Cardiac muscle cell (in vitro differentiated cells and primary cell): ENCODE data around the gene PTPMT1. TPM values are rescaled to one million over a fixed set of nuclear protein-coding genes. Genes with fewer than 3 reads are reported as not detected.
"Not testable (repeated sequence)": the region's sequence is repeated elsewhere in the genome, so short reads cannot be mapped to it uniquely, and the experiment has no call there.

Source experiments
- DNase-seq, 2 donors: peaks; one replicate each; pipeline versions ENCODE4 v3.0.0 to v3.0.0-alpha.2; 2010 to 2017; ENCODE audit warnings: low read depth in 1 of 2, low spot score in 1 of 2
- H3K27ac ChIP-seq: fragments of 200-600 bp; sonication (generic); 2 replicates; pipeline ENCODE4 v1.5.1; 2016
- H3K27me3 ChIP-seq: fragments of 200-600 bp; sonication (generic); 2 replicates; pipeline ENCODE4 v1.6.0; 2016; ENCODE audit warnings: control low read depth
- H3K36me3 ChIP-seq: fragments of 200-600 bp; sonication (generic); 2 replicates; pipeline ENCODE4 v1.5.1; 2016; ENCODE audit warnings: control low read depth
- H3K4me1 ChIP-seq: fragments of 200-600 bp; sonication (generic); 2 replicates; pipeline ENCODE4 v1.8.1; 2017; ENCODE audit warnings: low read depth, mild to moderate bottlenecking, mixed run types
- H3K4me3 ChIP-seq: fragments of 200-600 bp; sonication (generic); 2 replicates; pipeline ENCODE4 v1.5.1; 2016; ENCODE audit warnings: mild to moderate bottlenecking
- H3K9me3 ChIP-seq: fragments of 200-600 bp; sonication (generic); 2 replicates; pipeline ENCODE4 v1.5.1; 2017; ENCODE audit warnings: low read depth, mild to moderate bottlenecking, control low read depth
- CTCF ChIP-seq: IDR thresholded peaks from 2 replicates; pipeline ENCODE4 v1.5.1; 2012; ENCODE audit warnings: low read depth, mild to moderate bottlenecking, low read length
- polyA plus RNA-seq: library from polyadenylated mRNA; unstranded; fragments of >200 nt; fragmentation: Nextera tagmentation; extraction: Ambion mirVana; gene quantifications from 2 replicates; pipeline ENCODE4 v1.2.1, GENCODE V29; 2016
- total RNA-seq: library from RNA; depleted of rRNA; stranded (reverse); fragments of >200 nt; gene quantifications from 2 replicates; pipeline ENCODE4 v1.2.3, GENCODE V29; 2016

PTPMT1 gene
- total and polyA plus RNA-seq, 2 experiments from 2014 or later: 123 to 246 TPM

- peak; percentile 50 to 82 for DNase-seq
- peak overlapping the region; percentile 29 for H3K4me3 ChIP-seq
- peaks cover 52% of the 10 kb centered on the region for H3K4me1 ChIP-seq
- no peak for TF ChIP-seq CTCF
- H3K27me3 ChIP-seq: no peaks in the 10 kb centered on the region
- peak overlapping the region; percentile 99 for H3K27ac ChIP-seq
- no peaks in the 10 kb centered on the region for H3K9me3 ChIP-seq
- H3K36me3 ChIP-seq: no peaks in the 10 kb centered on the region
Observed at GRCh38 chr11:47523490-47524225, 41.7 kb upstream of the PTPMT1 start.

- DNase-seq: peak in 1 of 2 donors; percentile 82
- H3K27ac ChIP-seq: peak overlapping the region; percentile 99
- TF ChIP-seq CTCF: no peak
- H3K4me1 ChIP-seq: peaks cover 45% of the 10 kb centered on the region
- no peaks in the 10 kb centered on the region for H3K9me3 ChIP-seq
- no peaks in the 10 kb centered on the region for H3K36me3 ChIP-seq
- no peaks in the 10 kb centered on the region for H3K27me3 ChIP-seq
- H3K4me3 ChIP-seq: peak overlapping the region; percentile 29
Observed at GRCh38 chr11:47524291-47524874, 41.0 kb upstream of the PTPMT1 start.

GRCh38 chr11:47526032-47526431 lies 39.4 kb upstream of the PTPMT1 start:
- H3K4me3 ChIP-seq, H3K36me3 ChIP-seq, H3K27me3 ChIP-seq, H3K9me3 ChIP-seq, DNase-seq: not testable (repeated sequence)
- Histone ChIP-seq H3K4me1 (peaks cover 45% of the 10 kb centered on the region), H3K27ac (peak overlapping the region; percentile 99)

GRCh38 chr11:47527186-47527585 lies 38.2 kb upstream of the PTPMT1 start:
- Histone ChIP-seq H3K9me3 (no peaks in the 10 kb centered on the region), H3K27me3 (no peaks in the 10 kb centered on the region), H3K4me3 (no peak overlapping the region), H3K27ac (peak overlapping the region; percentile 99), H3K36me3 (no peaks in the 10 kb centered on the region), H3K4me1 (peaks cover 50% of the 10 kb centered on the region)
- no peak for DNase-seq
- no peak for TF ChIP-seq CTCF

GRCh38 chr11:47529951-47530350 lies 35.4 kb upstream of the PTPMT1 start:
- Histone ChIP-seq H3K4me1 (peaks cover 38% of the 10 kb centered on the region), H3K4me3 (no peak overlapping the region), H3K9me3 (no peaks in the 10 kb centered on the region), H3K27ac (peak overlapping the region; percentile 39), H3K36me3 (no peaks in the 10 kb centered on the region), H3K27me3 (no peaks in the 10 kb centered on the region)
- no peak for DNase-seq
- no peak for TF ChIP-seq CTCF

DNA sequence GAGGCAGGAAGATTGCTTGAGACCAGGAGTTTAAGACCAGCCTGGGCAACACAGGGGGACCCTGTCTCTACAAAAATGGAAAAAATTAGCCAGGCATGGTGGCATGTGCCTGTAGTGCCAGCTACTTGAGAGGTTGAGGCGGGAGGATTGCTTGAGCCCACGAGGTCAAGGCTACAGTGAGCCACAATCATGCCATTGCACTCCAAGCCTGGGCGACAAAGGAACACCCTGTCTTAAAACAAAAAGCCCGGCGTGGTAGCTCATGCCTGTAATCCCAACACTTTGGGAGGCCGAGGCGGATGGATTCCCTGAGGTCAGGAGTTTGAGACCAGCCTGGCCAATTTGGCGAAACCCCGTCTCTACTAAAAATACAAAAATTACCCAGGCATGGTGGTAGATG lies 34.7 kb upstream of the PTPMT1 start:
- not testable (repeated sequence) for H3K4me3 ChIP-seq

More for the DNA sequence above, 34.7 kb upstream of the PTPMT1 start:
- not testable (repeated sequence) for DNase-seq, H3K9me3 ChIP-seq, H3K36me3 ChIP-seq, H3K27me3 ChIP-seq
- H3K4me1 ChIP-seq: peaks cover 30% of the 10 kb centered on the region
- peak overlapping the region; percentile 39 for H3K27ac ChIP-seq
